SU-DHL-6 (cell line): Measurements from ENCODE around the gene PLK2.

Source experiments
- H2AFZ ChIP-seq: fragments of 200-600 bp; sonication (generic); 2 replicates; pipeline ENCODE4 v1.6.1; 2014; ENCODE audit warnings: low read depth, mild to moderate bottlenecking, moderate library complexity, mixed read lengths, antibody characterized with exemption, low read length; ENCODE audit not compliant: severe bottlenecking
- H3F3A ChIP-seq: fragments of 200-600 bp; shearing (Covaris generic); 2 replicates; pipeline ENCODE4 v1.6.0; 2016; ENCODE audit warnings: antibody characterized with exemption, mild to moderate bottlenecking; ENCODE audit not compliant: insufficient read depth
- H3K27ac ChIP-seq: fragments of 200-600 bp; sonication (generic); 2 replicates; pipeline ENCODE4 v1.5.1; 2016; ENCODE audit warnings: low read depth, mild to moderate bottlenecking, low read length, moderate library complexity, mixed read lengths
- H3K27me3 ChIP-seq: fragments of 200-600 bp; sonication (generic), shearing (Covaris generic); 2 replicates; pipeline ENCODE4 v1.6.0; 2014; ENCODE audit warnings: mild to moderate bottlenecking, low read length
- H3K36me3 ChIP-seq: fragments of 200-600 bp; sonication (generic); 2 replicates; pipeline ENCODE4 v1.6.1; 2014; ENCODE audit warnings: mild to moderate bottlenecking, low read length, mixed read lengths
- H3K4me2 ChIP-seq: fragments of 300-600, 200-600 bp; shearing (Covaris generic), sonication (generic); 2 replicates; pipeline ENCODE4 v1.6.0; 2014; ENCODE audit warnings: low read length, low read depth, mild to moderate bottlenecking; ENCODE audit not compliant: poor library complexity, severe bottlenecking
- H3K4me3 ChIP-seq: fragments of 200-600 bp; sonication (generic); 2 replicates; pipeline ENCODE4 v1.5.1; 2014; ENCODE audit warnings: antibody characterized with exemption, low read length, mild to moderate bottlenecking, mixed read lengths; ENCODE audit not compliant: insufficient read depth, poor library complexity, severe bottlenecking
- H3K79me2 ChIP-seq: fragments of 200-600 bp; sonication (generic); 2 replicates; pipeline ENCODE4 v1.6.1; 2014; ENCODE audit warnings: mild to moderate bottlenecking, low read length, moderate library complexity; ENCODE audit not compliant: insufficient read depth
- H3K9ac ChIP-seq: fragments of 200-600 bp; sonication (generic); 2 replicates; pipeline ENCODE4 v1.7.0; 2014; ENCODE audit warnings: mild to moderate bottlenecking, low read length
- H3K9me2 ChIP-seq: fragments of 200-600 bp; sonication (generic); replicated peaks from 2 replicates; pipeline ENCODE4 v1.6.1; 2014; ENCODE audit warnings: low read length; ENCODE audit not compliant: insufficient read depth
- H3K9me3 ChIP-seq: fragments of 200-600 bp; sonication (generic); 2 replicates; pipeline ENCODE4 v1.6.1; 2014; ENCODE audit warnings: low read length, mixed read lengths; ENCODE audit not compliant: insufficient read depth
- H4K20me1 ChIP-seq: fragments of 200-600 bp; sonication (generic); 2 replicates; pipeline ENCODE4 v1.6.1; 2014; ENCODE audit warnings: low read depth, mild to moderate bottlenecking, antibody characterized with exemption, low read length, moderate library complexity, mixed read lengths
- CTCF ChIP-seq: fragments of 200-600 bp; sonication (generic); IDR thresholded peaks from one replicate; pipeline ENCODE4 v1.5.1; 2017; ENCODE audit warnings: antibody characterized with exemption, mild to moderate bottlenecking, low read length, moderate library complexity; ENCODE audit not compliant: insufficient read depth, poor library complexity, severe bottlenecking
- EZH2phosphoT487 ChIP-seq: fragments of 200-600 bp; sonication (generic), shearing (Covaris generic); conservative IDR thresholded peaks from 2 replicates; pipeline ENCODE4 v1.6.1; 2018; ENCODE audit warnings: mild to moderate bottlenecking, antibody characterized with exemption, low read length, moderate library complexity, mixed read lengths

PLK2 gene

GRCh38 chr5:58458141-58458742, 1.6 kb downstream of the PLK2 start:
- Histone ChIP-seq H3K36me3 (no peaks in the 10 kb centered on the region), H3K4me3 (no peak overlapping the region), H3K9me3 (no peaks in the 10 kb centered on the region), H3K79me2 (no peaks in the 10 kb centered on the region), H3K9ac (no peak overlapping the region), H3F3A (no peaks in the 10 kb centered on the region), H3K9me2 (no peaks in the 10 kb centered on the region), H3K27me3 (no peaks in the 10 kb centered on the region), H3K4me2 (no peak overlapping the region), H4K20me1 (no peaks in the 10 kb centered on the region), H3K27ac (no peak overlapping the region), H2AFZ (no peak overlapping the region)
- no peak for TF ChIP-seq EZH2phosphoT487
- TF ChIP-seq CTCF = no peak

- H3K4me2 ChIP-seq = no peak overlapping the region
- no peak overlapping the region for H2AFZ ChIP-seq
- no peaks in the 10 kb centered on the region for H3F3A ChIP-seq
- TF ChIP-seq EZH2phosphoT487 = no peak
- TF ChIP-seq CTCF = no peak
- no peaks in the 10 kb centered on the region for H3K9me3 ChIP-seq
- no peaks in the 10 kb centered on the region for H3K79me2 ChIP-seq
- H3K27ac ChIP-seq = no peak overlapping the region
- H3K27me3 ChIP-seq = no peaks in the 10 kb centered on the region
- no peak overlapping the region for H3K4me3 ChIP-seq
- no peak overlapping the region for H3K9ac ChIP-seq
- no peaks in the 10 kb centered on the region for H3K9me2 ChIP-seq
- H4K20me1 ChIP-seq = no peaks in the 10 kb centered on the region
- H3K36me3 ChIP-seq = no peaks in the 10 kb centered on the region
Measured at GRCh38 chr5:58457050-58457449, 2.8 kb downstream of the PLK2 start.

GRCh38 chr5:58456486-58456885, 3.4 kb downstream of the PLK2 start:
- H3K27me3 ChIP-seq = no peaks in the 10 kb centered on the region
- no peaks in the 10 kb centered on the region for H3K9me3 ChIP-seq
- no peaks in the 10 kb centered on the region for H3K79me2 ChIP-seq
- H3K9me2 ChIP-seq = no peaks in the 10 kb centered on the region
- H2AFZ ChIP-seq = no peak overlapping the region
- no peak overlapping the region for H3K4me2 ChIP-seq
- no peak overlapping the region for H3K4me3 ChIP-seq
- TF ChIP-seq CTCF = no peak
- no peak for TF ChIP-seq EZH2phosphoT487
- H3K27ac ChIP-seq = no peak overlapping the region
- no peaks in the 10 kb centered on the region for H3F3A ChIP-seq
- H3K9ac ChIP-seq = no peak overlapping the region
- no peaks in the 10 kb centered on the region for H4K20me1 ChIP-seq
- H3K36me3 ChIP-seq = no peaks in the 10 kb centered on the region
